Gastrocnemius medialis (tissue), 4 donors: ENCODE measurements around the gene ITPR2.
"Not testable (repeated sequence)": the region's sequence is repeated elsewhere in the genome, so short reads cannot be mapped to it uniquely, and the experiment has no call there.

ENCODE experiments used
- POLR2A ChIP-seq, 2 donors: fragments of 450-650 bp; IDR thresholded peaks; one replicate each; pipeline ENCODE4 v1.6.1; 2017; ENCODE audit warnings: antibody characterized with exemption in 2 of 2, mild to moderate bottlenecking in 2 of 2, moderate library complexity in 2 of 2
- TF ChIP-seq, protein P1 (sequence below), 5 experiments: fragments of 450-650 bp in 3 of 5; fragments of 200-600 bp in 2 of 5; sonication (generic) in 2 of 5; IDR thresholded peaks in 4 of 5; conservative IDR thresholded peaks in 1 of 5; 1 replicate in 4 of 5; 2 replicates in 1 of 5; pipeline ENCODE4 v1.5.1; 2016 to 2019; ENCODE audit warnings: antibody characterized with exemption in 5 of 5, mild to moderate bottlenecking in 3 of 5, moderate library complexity in 3 of 5

DNA sequence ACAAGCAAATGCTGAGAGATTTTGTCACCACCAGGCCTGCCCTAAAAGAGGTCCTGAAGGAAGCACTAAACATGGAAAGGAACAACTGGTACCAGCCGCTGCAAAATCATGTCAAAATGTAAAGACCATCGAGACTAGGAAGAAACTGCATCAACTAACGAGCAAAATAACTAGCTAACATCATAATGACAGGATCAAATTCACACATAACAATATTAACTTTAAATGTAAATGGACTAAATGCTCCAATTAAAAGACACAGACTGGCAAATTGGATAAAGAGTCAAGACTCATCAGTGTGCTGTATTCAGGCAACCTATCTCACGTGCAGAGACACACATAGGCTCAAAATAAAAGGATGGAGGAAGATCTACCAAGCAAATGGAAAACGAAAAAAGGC, 161.5 kb downstream of the ITPR2 start:
- TF ChIP-seq POLR2A (IDR thresholded peaks at IDR 0.05): not testable (repeated sequence)
- TF ChIP-seq, protein P1, sequence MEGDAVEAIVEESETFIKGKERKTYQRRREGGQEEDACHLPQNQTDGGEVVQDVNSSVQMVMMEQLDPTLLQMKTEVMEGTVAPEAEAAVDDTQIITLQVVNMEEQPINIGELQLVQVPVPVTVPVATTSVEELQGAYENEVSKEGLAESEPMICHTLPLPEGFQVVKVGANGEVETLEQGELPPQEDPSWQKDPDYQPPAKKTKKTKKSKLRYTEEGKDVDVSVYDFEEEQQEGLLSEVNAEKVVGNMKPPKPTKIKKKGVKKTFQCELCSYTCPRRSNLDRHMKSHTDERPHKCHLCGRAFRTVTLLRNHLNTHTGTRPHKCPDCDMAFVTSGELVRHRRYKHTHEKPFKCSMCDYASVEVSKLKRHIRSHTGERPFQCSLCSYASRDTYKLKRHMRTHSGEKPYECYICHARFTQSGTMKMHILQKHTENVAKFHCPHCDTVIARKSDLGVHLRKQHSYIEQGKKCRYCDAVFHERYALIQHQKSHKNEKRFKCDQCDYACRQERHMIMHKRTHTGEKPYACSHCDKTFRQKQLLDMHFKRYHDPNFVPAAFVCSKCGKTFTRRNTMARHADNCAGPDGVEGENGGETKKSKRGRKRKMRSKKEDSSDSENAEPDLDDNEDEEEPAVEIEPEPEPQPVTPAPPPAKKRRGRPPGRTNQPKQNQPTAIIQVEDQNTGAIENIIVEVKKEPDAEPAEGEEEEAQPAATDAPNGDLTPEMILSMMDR (IDR thresholded peaks at IDR 0.05 in 4 of 5, conservative IDR thresholded peaks at IDR 0.05 in 1 of 5): not testable (repeated sequence)
